Measurements from ENCODE around the gene TRIM29.

The TRIM29 gene

DNA sequence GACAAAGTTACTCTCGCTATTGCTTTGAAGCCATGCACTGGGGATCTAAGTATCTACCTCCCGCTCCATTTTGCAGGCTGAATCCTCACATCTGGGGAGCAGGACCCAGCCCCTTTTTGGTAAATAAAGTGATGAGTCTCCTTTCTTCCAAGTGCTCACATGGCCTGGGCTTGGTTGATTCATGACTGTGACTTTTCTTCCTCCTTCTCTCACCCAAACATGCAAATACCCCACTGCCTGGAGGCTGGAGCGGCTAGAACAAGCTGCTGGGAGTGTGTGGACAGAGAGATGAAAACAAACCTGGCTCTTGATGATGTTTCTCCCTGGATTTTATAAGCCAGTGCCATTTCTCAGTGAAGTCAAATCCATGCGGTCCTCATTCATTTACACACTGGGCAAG is 72.7 kb downstream of the TRIM29 start:
- Histone ChIP-seq H3K36me3 (ENCODE audit: control insufficient read depth in 2 of 2, insufficient read depth in 2 of 2, low read length in 2 of 2) (no peaks in the 10 kb centered on the region), H3K4me1 (ENCODE audit: control insufficient read depth in 2 of 2, insufficient read depth in 2 of 2, low read length in 2 of 2) (no peaks in the 10 kb centered on the region), H3K27me3 (ENCODE audit: control insufficient read depth in 2 of 2, insufficient read depth in 2 of 2, low read length in 2 of 2) (peaks cover 0 to 5% of the 10 kb centered on the region in 2 donors), H3K9ac (ENCODE audit: low read depth in 1 of 2, low read length in 2 of 2) (no peak overlapping the region), H3K4me3 (ENCODE audit: low read length in 2 of 2) (no peak overlapping the region), H3K9me3 (ENCODE audit: control insufficient read depth in 2 of 2, low read length in 2 of 2) (no peaks in the 10 kb centered on the region), H3K27ac (ENCODE audit: low read depth in 2 of 2, low read length in 2 of 2) (no peak overlapping the region)

DNA sequence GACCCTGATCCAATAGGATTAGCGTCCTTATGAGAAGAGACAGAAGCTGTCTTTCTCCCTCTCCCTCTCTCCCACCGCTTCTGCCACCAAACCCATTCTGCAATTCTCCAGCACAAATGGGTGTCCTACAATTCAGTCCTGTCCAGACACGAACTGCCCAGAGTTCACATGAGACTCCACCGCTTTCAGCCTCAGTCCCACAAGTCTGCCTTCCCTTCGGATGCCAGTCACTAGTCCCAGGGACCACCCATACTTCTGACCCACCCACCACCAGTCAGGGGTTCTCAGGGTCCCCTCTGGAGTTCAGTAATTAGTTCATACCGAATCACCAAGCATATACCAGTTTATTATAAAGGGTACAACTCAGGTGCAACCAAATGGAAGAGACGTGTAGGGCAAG is 73.6 kb downstream of the TRIM29 start:
- no peak overlapping the region for H3K9ac ChIP-seq (ENCODE audit: low read depth in 1 of 2, low read length in 2 of 2)
- no peaks in the 10 kb centered on the region for H3K9me3 ChIP-seq (ENCODE audit: control insufficient read depth in 2 of 2, low read length in 2 of 2)
- no peak overlapping the region for H3K27ac ChIP-seq (ENCODE audit: low read depth in 2 of 2, low read length in 2 of 2)
- H3K27me3 ChIP-seq (ENCODE audit: control insufficient read depth in 2 of 2, insufficient read depth in 2 of 2, low read length in 2 of 2): peaks cover 0 to 5% of the 10 kb centered on the region in 2 donors
- H3K4me3 ChIP-seq (ENCODE audit: low read length in 2 of 2): no peak overlapping the region
- H3K36me3 ChIP-seq (ENCODE audit: control insufficient read depth in 2 of 2, insufficient read depth in 2 of 2, low read length in 2 of 2): no peaks in the 10 kb centered on the region
- no peaks in the 10 kb centered on the region for H3K4me1 ChIP-seq (ENCODE audit: control insufficient read depth in 2 of 2, insufficient read depth in 2 of 2, low read length in 2 of 2)

DNA sequence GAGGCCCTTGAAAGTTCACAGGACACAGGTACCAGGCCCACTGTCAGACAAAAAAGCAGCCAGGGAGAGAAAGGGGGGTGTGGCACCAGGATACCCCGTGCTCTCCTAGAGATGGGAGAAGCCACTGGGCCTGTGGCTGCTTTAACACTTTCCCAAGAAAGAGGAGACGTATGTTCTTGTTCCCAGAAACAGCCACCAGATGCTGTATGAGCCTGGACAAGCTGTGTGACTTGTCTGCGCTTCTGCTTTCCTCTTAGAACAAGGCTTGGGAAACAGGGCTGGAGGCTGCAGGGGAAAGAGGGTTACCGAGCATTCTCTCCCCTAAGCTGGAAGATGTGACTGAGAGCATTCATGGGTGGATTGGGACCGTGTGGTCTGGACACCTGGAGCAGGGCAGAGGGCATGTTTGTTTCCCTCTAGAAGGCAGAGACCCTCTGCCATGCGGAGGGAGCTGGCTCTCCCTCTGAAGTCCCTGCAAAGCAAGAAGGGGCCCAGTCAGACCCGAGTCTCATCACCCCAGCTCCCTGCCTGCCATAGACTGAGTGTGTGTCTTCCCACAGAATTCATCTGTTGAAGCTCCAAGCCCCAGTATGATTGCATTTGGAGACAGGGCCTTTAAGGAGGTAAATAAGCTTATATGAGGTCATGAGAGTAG is 74.1 kb downstream of the TRIM29 start:
- Histone ChIP-seq H3K27me3 (ENCODE audit: control insufficient read depth in 2 of 2, insufficient read depth in 2 of 2, low read length in 2 of 2) (peaks cover 0 to 5% of the 10 kb centered on the region in 2 donors), H3K9me3 (ENCODE audit: control insufficient read depth in 2 of 2, low read length in 2 of 2) (no peaks in the 10 kb centered on the region), H3K4me3 (ENCODE audit: low read length in 2 of 2) (no peak overlapping the region), H3K4me1 (ENCODE audit: control insufficient read depth in 2 of 2, insufficient read depth in 2 of 2, low read length in 2 of 2) (no peaks in the 10 kb centered on the region), H3K9ac (ENCODE audit: low read depth in 1 of 2, low read length in 2 of 2) (no peak overlapping the region), H3K27ac (ENCODE audit: low read depth in 2 of 2, low read length in 2 of 2) (no peak overlapping the region), H3K36me3 (ENCODE audit: control insufficient read depth in 2 of 2, insufficient read depth in 2 of 2, low read length in 2 of 2) (no peaks in the 10 kb centered on the region)

DNA sequence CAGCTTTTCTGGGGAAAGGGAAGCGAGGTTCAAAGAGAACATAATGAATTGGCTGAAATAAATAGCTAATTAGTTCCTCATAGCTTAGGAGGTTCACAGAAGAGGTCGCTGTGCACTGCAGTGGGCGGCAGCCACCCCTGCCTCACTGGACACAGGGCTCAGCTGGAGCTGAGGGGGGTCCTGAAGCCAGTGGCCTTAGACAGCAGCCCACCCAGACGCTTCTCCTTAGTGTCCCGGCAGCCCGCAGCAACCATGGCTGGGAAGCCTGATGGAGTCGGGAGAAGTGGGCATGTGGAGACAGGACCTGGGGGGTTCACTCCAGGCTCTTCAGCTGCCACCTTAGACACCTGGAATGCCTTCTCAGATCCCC is 75.4 kb downstream of the TRIM29 start:
- Histone ChIP-seq H3K36me3 (ENCODE audit: control insufficient read depth in 2 of 2, insufficient read depth in 2 of 2, low read length in 2 of 2) (no peaks in the 10 kb centered on the region), H3K27ac (ENCODE audit: low read depth in 2 of 2, low read length in 2 of 2) (no peak overlapping the region), H3K4me3 (ENCODE audit: low read length in 2 of 2) (no peak overlapping the region), H3K9ac (ENCODE audit: low read depth in 1 of 2, low read length in 2 of 2) (no peak overlapping the region), H3K27me3 (ENCODE audit: control insufficient read depth in 2 of 2, insufficient read depth in 2 of 2, low read length in 2 of 2) (peaks cover 0 to 5% of the 10 kb centered on the region in 2 donors), H3K9me3 (ENCODE audit: control insufficient read depth in 2 of 2, low read length in 2 of 2) (no peaks in the 10 kb centered on the region), H3K4me1 (ENCODE audit: control insufficient read depth in 2 of 2, insufficient read depth in 2 of 2, low read length in 2 of 2) (no peaks in the 10 kb centered on the region)

DNA sequence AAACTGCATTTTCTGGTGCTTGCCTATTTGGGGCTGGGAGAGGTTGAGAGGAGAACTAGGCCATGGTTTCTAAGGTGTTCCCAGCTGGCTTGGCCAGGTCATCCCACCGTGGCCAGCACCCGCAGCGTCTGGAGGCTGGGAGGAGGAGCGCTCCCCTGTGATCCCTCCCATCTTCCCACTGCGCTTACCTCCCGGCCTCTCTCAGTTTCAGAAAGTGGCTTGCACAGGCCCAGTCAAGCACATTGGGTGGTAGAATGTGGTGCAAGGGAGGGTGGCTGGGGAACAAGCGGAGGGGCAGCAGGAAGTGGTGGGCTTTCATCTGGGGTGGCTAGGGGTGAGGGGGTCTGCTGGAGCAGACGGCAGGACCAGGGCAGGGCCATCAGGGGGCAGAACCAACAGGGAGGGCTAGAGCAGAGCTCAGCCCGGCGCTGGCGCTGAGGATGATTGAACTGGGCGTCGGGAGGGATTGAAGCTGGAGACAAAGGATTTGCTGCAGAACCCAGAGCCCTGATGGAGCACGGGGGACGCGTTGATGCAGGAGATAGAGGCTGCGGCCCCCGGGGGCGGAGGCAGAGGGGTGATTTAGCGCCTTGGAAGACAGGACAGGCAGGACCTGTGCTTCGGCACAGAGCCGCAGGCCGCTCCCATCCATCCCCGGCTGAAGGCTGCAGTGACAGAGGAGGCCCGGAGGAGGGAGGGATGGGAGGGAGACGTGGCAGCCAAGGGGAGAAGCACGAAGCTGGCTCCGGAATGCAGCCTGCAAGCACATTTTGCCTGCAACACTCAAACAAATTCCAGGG is 76.0 kb downstream of the TRIM29 start:
- Histone ChIP-seq H3K4me3 (ENCODE audit: low read length in 2 of 2) (no peak overlapping the region), H3K4me1 (ENCODE audit: control insufficient read depth in 2 of 2, insufficient read depth in 2 of 2, low read length in 2 of 2) (no peaks in the 10 kb centered on the region), H3K9me3 (ENCODE audit: control insufficient read depth in 2 of 2, low read length in 2 of 2) (no peaks in the 10 kb centered on the region), H3K36me3 (ENCODE audit: control insufficient read depth in 2 of 2, insufficient read depth in 2 of 2, low read length in 2 of 2) (no peaks in the 10 kb centered on the region), H3K9ac (ENCODE audit: low read depth in 1 of 2, low read length in 2 of 2) (no peak overlapping the region), H3K27me3 (ENCODE audit: control insufficient read depth in 2 of 2, insufficient read depth in 2 of 2, low read length in 2 of 2) (peaks cover 4 to 5% of the 10 kb centered on the region in 2 donors), H3K27ac (ENCODE audit: low read depth in 2 of 2, low read length in 2 of 2) (no peak overlapping the region)

Data from mucosa of rectum (tissue), 2 donors.